Colonic mucosa (tissue), 4 donors: ENCODE measurements around the gene RPLP2. TPM values are rescaled to one million over a fixed set of nuclear protein-coding genes. Genes with fewer than 3 reads are reported as not detected.
A peak's percentile ranks its signal among the peaks of the same experiment; 100 is the strongest.

Experiments used
- DNase-seq: peaks from one replicate; pipeline ENCODE4 v3.0.0-alpha.2; 2020
- H3K27ac ChIP-seq: fragments of 200-600 bp; one replicate; pipeline ENCODE4 v1.8.0; 2021
- H3K27me3 ChIP-seq: fragments of 200-600 bp; one replicate; pipeline ENCODE4 v1.8.0; 2021
- H3K36me3 ChIP-seq: fragments of 200-600 bp; one replicate; pipeline ENCODE4 v1.8.0; 2021
- H3K4me1 ChIP-seq: fragments of 200-600 bp; one replicate; pipeline ENCODE4 v1.8.0; 2021; ENCODE audit warnings: mild to moderate bottlenecking
- H3K4me3 ChIP-seq: fragments of 200-600 bp; one replicate; pipeline ENCODE4 v1.8.0; 2021
- H3K9ac ChIP-seq, 2 donors: one replicate each; pipeline ENCODE4 v1.7.0; 2013; ENCODE audit warnings: control low read depth in 2 of 2, low read depth in 2 of 2, low read length in 2 of 2
- H3K9me3 ChIP-seq: fragments of 200-600 bp; one replicate; pipeline ENCODE4 v1.8.0; 2021
- intact Hi-C: fragments of 100-400 bp; cut with DNase I; formaldehyde crosslinking; loops from one replicate; pipeline ENCODE4 v1.14.1; 2022
- total RNA-seq, 2 donors: library from RNA; stranded (reverse); fragmentation: NEBNext Ultra II Directional in 1 of 2; extraction: Animal tissue kit (Norgen Biotek cat#: 25700) in 1 of 2; gene quantifications; one replicate each; pipeline ENCODE4 v1.2.1, GENCODE V29; 2021
- TF ChIP-seq, protein P1 (sequence below): fragments of 200-600 bp; IDR thresholded peaks from one replicate; pipeline ENCODE4 v1.8.0; 2022; ENCODE audit warnings: antibody characterized with exemption, mild to moderate bottlenecking
- donor health status: healthy.
- donor health status: DM: no; HTN: no; CAD: no.
- donor health status: DM: no; HTN: no; CAD: no.

The RPLP2 gene
- 1,000 to 10,000 TPM; 2,068 to 2,303 TPM for total RNA-seq

DNA sequence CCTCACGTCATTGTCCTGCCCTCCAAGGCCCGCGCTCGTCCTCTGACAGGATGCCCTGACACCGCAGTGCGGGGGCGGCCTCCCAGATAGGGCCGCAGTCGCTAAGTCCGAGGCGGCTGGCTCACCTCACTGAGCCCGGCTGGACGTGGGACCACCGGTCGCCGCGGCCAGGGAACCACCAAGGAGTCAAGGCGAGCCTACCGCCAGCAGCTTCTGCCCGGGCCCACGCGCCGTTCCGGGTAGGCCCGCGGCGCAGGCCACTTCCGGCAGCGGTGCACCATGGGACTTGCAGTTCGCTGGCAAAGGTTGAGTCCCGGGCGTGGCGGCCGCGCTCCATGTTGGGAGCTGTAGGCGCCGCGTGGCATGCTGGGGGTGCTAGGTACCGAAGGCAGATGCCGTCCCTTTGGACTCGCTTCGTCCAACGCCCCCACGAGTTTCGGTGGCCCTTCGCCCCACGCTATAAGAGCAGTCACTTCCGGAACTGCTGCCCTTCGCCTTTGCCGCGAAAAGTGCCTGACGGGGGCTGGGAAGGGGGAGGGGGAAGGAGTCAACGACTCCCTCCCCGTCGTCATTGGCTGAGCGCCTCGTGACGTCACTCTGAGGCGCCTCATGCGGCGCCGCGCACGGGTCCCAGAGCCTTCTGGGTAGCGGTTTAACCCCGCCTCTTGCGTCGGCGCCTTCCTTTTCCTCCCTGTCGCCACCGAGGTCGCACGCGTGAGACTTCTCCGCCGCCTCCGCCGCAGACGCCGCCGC, at the start of gene RPLP2:
TSS of gene RPLP2 (plus strand) at position 681 of the 753 bp plus-strand sequence. CDS start 268 bp downstream, outside the sequence.
- peak within 1 kb of the TSS; percentile 94 to 100 for H3K9ac ChIP-seq
- intact Hi-C loops, result no loop called here
- H3K4me1 ChIP-seq, result peaks cover 24% of the 10 kb centered on the region
- peak; percentile 97 for DNase-seq
- no peaks in the 10 kb centered on the region for H3K9me3 ChIP-seq
- peak within 1 kb of the TSS; percentile 84 for H3K27ac ChIP-seq
- no peaks in the 10 kb centered on the region for H3K27me3 ChIP-seq
- TF ChIP-seq, protein P1, sequence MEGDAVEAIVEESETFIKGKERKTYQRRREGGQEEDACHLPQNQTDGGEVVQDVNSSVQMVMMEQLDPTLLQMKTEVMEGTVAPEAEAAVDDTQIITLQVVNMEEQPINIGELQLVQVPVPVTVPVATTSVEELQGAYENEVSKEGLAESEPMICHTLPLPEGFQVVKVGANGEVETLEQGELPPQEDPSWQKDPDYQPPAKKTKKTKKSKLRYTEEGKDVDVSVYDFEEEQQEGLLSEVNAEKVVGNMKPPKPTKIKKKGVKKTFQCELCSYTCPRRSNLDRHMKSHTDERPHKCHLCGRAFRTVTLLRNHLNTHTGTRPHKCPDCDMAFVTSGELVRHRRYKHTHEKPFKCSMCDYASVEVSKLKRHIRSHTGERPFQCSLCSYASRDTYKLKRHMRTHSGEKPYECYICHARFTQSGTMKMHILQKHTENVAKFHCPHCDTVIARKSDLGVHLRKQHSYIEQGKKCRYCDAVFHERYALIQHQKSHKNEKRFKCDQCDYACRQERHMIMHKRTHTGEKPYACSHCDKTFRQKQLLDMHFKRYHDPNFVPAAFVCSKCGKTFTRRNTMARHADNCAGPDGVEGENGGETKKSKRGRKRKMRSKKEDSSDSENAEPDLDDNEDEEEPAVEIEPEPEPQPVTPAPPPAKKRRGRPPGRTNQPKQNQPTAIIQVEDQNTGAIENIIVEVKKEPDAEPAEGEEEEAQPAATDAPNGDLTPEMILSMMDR, result no peak
- H3K36me3 ChIP-seq, result peaks cover 4% of the 10 kb centered on the region
- H3K4me3 ChIP-seq, result peak within 1 kb of the TSS; percentile 99

DNA sequence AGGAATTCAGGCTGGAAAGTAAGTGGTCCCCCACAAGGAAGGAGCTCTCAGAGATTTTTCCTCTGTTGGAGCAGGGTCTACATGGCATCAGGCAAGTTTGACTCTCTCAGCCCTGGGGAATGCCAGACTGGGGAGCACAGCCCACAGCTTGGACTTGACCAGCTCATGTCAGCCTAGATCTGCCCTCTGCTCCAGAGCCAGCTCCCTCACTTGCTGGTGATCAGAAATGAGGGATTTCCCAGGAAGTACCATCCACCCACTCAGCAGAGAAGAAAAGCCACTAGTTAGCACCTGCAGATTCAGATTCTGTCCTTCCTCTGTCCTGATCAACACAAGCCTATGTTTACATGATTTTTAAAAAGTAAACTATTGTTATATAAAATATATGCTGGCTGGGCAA, 49.5 kb upstream of the RPLP2 start:
- no peaks in the 10 kb centered on the region for H3K27me3 ChIP-seq
- peaks cover 17% of the 10 kb centered on the region for H3K36me3 ChIP-seq
- H3K27ac ChIP-seq, result no peak overlapping the region
- intact Hi-C loops, result no loop called here
- H3K4me1 ChIP-seq, result peaks cover 3% of the 10 kb centered on the region
- TF ChIP-seq, protein P1, result no peak
- DNase-seq, result no peak
- H3K4me3 ChIP-seq, result no peak overlapping the region
- H3K9ac ChIP-seq, result no peak overlapping the region
- H3K9me3 ChIP-seq, result no peaks in the 10 kb centered on the region

DNA sequence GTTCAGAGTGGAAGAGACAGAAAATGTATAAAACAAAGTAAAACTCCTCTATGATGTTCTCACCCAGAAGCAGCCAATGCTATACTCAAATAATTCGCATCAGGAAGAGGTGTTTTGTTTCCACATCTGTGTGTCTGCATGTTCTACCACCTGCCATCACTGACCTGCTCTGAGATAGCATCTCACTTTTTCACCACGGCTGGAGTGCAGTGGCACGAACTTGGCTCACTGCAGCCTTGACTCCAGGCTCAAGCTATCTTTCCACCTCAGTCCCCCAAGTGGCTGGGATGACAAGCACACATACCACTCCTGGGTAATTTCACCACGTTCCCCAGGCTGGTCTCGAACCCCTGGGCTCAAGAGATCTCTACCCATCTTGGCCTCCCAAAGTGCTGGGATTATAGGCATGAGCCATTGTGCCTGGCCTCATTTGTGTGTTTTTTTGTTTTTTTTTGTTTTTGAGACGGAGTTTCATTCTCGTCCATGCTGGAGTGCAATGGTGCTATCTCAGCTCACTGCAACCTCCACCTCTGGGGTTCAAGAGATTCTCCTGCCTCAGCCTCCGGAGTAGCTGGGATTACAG, 48.1 kb upstream of the RPLP2 start:
- no peaks in the 10 kb centered on the region for H3K27me3 ChIP-seq
- intact Hi-C loops, result no loop called here
- no peak overlapping the region for H3K4me3 ChIP-seq
- no peak for DNase-seq
- TF ChIP-seq, protein P1, result no peak
- H3K36me3 ChIP-seq, result peaks cover 17% of the 10 kb centered on the region
- H3K9ac ChIP-seq, result no peak overlapping the region
- no peak overlapping the region for H3K27ac ChIP-seq
- H3K9me3 ChIP-seq, result no peaks in the 10 kb centered on the region
- H3K4me1 ChIP-seq, result peaks cover 3% of the 10 kb centered on the region

DNA sequence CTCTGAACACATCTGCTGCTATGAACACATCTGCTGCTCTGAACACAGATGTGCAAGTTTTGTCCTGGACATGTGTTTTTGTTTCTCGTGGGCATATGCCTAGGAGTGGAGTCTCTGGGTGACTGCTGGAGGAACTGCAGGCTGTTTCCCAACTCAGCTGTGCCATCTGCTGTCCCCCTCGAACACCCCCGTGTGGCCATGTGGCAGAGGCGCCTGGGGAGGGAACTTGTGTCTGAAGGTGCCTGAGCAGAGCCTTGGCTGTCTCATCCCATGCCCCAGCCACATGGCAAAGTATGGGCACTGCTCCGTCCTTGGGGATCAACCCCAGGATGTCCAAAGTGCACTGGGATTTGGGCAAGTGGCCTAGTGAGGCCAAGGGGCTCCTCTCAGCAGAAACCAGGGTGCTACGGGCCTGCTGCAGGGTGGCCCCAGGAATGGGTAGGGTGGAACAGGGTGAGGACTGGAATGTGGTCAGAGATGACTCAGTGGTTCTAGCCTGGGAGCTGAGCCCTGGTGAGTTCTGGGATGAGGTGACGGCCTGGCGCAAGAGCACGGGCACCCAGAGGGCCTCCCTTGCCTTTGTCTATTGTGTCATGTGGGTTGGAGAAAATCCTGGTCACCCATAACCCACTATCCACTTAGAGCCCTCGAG, 47.2 kb upstream of the RPLP2 start:
- Histone ChIP-seq H3K27me3 (no peaks in the 10 kb centered on the region), H3K27ac (no peak overlapping the region), H3K9me3 (no peaks in the 10 kb centered on the region), H3K4me1 (peaks cover 3% of the 10 kb centered on the region), H3K4me3 (no peak overlapping the region), H3K9ac (peak overlapping the region in 1 of 2 donors; percentile 63), H3K36me3 (peaks cover 17% of the 10 kb centered on the region)
- TF ChIP-seq, protein P1, result no peak
- DNase-seq, result peak; percentile 47
- intact Hi-C loops, result no loop called here

DNA sequence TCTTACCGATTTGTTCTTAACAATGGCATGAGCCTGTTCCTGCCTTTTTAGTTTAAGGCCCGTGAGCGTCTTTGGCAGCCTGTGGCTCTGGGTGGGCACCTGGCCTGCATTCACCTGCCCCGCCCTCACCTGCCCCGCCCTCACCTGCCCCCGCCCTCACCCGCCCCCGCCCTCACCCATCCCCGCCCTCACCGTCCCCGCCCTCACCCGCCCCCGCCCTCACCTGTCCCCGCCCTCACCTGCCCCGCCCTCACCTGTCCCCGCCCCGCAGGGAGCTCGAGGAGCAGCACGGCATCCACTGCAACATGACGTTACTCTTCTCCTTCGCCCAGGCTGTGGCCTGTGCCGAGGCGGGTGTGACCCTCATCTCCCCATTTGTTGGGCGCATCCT, 46.7 kb upstream of the RPLP2 start:
- DNase-seq, result peak; percentile 68
- H3K27me3 ChIP-seq, result no peaks in the 10 kb centered on the region
- peaks cover 3% of the 10 kb centered on the region for H3K4me1 ChIP-seq
- peaks cover 17% of the 10 kb centered on the region for H3K36me3 ChIP-seq
- no peaks in the 10 kb centered on the region for H3K9me3 ChIP-seq
- TF ChIP-seq, protein P1, result no peak
- H3K27ac ChIP-seq, result no peak overlapping the region
- H3K4me3 ChIP-seq, result no peak overlapping the region
- intact Hi-C loops, result no loop called here
- H3K9ac ChIP-seq, result peak overlapping the region in 1 of 2 donors; percentile 63
